ENCODE data around the gene PLSCR3. TPM values are rescaled to one million over a fixed set of nuclear protein-coding genes. Genes with fewer than 3 reads are reported as not detected.
A peak's percentile ranks its signal among the peaks of the same experiment; 100 is the strongest.

PLSCR3 gene
- total and polyA plus RNA-seq, 2 experiments from 2014 or later: 25.9 to 40.3 TPM

GRCh38 chr17:7347630-7348477, 46.5 kb downstream of the PLSCR3 start:
- H3K36me3 ChIP-seq: no peaks in the 10 kb centered on the region
- no peaks in the 10 kb centered on the region for H3K9me3 ChIP-seq (ENCODE audit: low read depth)
- TF ChIP-seq, protein P1, sequence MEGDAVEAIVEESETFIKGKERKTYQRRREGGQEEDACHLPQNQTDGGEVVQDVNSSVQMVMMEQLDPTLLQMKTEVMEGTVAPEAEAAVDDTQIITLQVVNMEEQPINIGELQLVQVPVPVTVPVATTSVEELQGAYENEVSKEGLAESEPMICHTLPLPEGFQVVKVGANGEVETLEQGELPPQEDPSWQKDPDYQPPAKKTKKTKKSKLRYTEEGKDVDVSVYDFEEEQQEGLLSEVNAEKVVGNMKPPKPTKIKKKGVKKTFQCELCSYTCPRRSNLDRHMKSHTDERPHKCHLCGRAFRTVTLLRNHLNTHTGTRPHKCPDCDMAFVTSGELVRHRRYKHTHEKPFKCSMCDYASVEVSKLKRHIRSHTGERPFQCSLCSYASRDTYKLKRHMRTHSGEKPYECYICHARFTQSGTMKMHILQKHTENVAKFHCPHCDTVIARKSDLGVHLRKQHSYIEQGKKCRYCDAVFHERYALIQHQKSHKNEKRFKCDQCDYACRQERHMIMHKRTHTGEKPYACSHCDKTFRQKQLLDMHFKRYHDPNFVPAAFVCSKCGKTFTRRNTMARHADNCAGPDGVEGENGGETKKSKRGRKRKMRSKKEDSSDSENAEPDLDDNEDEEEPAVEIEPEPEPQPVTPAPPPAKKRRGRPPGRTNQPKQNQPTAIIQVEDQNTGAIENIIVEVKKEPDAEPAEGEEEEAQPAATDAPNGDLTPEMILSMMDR (IDR thresholded peaks at IDR 0.05; ENCODE audit: low read depth, low read length): no peak
- peak overlapping the region; percentile 58 for H3K27ac ChIP-seq
- H3K27me3 ChIP-seq: no peaks in the 10 kb centered on the region
- DNase-seq (ENCODE audit: low read depth in 1 of 2, low spot score in 1 of 2): no peak
- no peak overlapping the region for H3K4me3 ChIP-seq
- H3K4me1 ChIP-seq (ENCODE audit: low read depth): peaks cover 11% of the 10 kb centered on the region

- no peaks in the 10 kb centered on the region for H3K9me3 ChIP-seq (ENCODE audit: low read depth)
- H3K4me3 ChIP-seq: no peak overlapping the region
- TF ChIP-seq, protein P1 (IDR thresholded peaks at IDR 0.05; ENCODE audit: low read depth, low read length): no peak
- no peaks in the 10 kb centered on the region for H3K27me3 ChIP-seq
- H3K4me1 ChIP-seq (ENCODE audit: low read depth): peaks cover 7% of the 10 kb centered on the region
- no peak for DNase-seq (ENCODE audit: low read depth in 1 of 2, low spot score in 1 of 2)
- peak overlapping the region; percentile 58 for H3K27ac ChIP-seq
- no peaks in the 10 kb centered on the region for H3K36me3 ChIP-seq
Measured at GRCh38 chr17:7346761-7347614, 47.3 kb downstream of the PLSCR3 start.

- no peak overlapping the region for H3K4me3 ChIP-seq
- H3K4me1 ChIP-seq (ENCODE audit: low read depth): peaks cover 2% of the 10 kb centered on the region
- TF ChIP-seq, protein P1 (IDR thresholded peaks at IDR 0.05; ENCODE audit: low read depth, low read length): no peak
- no peak for DNase-seq (ENCODE audit: low read depth in 1 of 2, low spot score in 1 of 2)
- no peaks in the 10 kb centered on the region for H3K9me3 ChIP-seq (ENCODE audit: low read depth)
- H3K27me3 ChIP-seq: no peaks in the 10 kb centered on the region
- H3K27ac ChIP-seq: no peak overlapping the region
- H3K36me3 ChIP-seq: no peaks in the 10 kb centered on the region
Measured at GRCh38 chr17:7343250-7343649, 51.1 kb downstream of the PLSCR3 start.

DNA sequence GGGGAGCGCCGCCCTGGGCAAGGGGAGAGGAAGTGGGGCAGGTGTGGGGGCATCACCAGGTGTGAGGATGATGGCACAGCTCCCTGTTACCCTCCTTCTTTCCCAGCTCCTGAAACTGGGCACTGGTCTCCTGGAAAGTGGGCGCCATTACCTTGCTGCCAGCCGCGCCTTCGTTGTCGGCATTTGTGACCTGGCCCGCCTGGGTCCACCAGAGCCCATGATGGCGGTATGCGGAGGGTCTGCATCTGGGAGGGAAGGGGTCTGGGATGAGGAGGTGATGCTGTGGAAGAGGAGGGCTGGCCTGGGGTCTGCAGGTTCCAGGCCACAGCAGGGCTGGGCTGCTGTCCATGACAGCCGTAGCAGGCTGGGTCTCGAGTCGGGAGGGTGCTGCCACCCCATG, 52.5 kb downstream of the PLSCR3 start:
- no peaks in the 10 kb centered on the region for H3K27me3 ChIP-seq
- H3K36me3 ChIP-seq: no peaks in the 10 kb centered on the region
- TF ChIP-seq, protein P1 (IDR thresholded peaks at IDR 0.05; ENCODE audit: low read depth, low read length): no peak
- no peak overlapping the region for H3K27ac ChIP-seq
- H3K9me3 ChIP-seq (ENCODE audit: low read depth): no peaks in the 10 kb centered on the region
- no peak for DNase-seq (ENCODE audit: low read depth in 1 of 2, low spot score in 1 of 2)
- H3K4me1 ChIP-seq (ENCODE audit: low read depth): no peaks in the 10 kb centered on the region
- H3K4me3 ChIP-seq: no peak overlapping the region

GRCh38 chr17:7340179-7340578, 54.1 kb downstream of the PLSCR3 start:
- no peak for DNase-seq (ENCODE audit: low read depth in 1 of 2, low spot score in 1 of 2)
- H3K36me3 ChIP-seq: no peaks in the 10 kb centered on the region
- no peak overlapping the region for H3K27ac ChIP-seq
- H3K27me3 ChIP-seq: no peaks in the 10 kb centered on the region
- H3K9me3 ChIP-seq (ENCODE audit: low read depth): no peaks in the 10 kb centered on the region
- TF ChIP-seq, protein P1 (IDR thresholded peaks at IDR 0.05; ENCODE audit: low read depth, low read length): no peak
- no peaks in the 10 kb centered on the region for H3K4me1 ChIP-seq (ENCODE audit: low read depth)
- no peak overlapping the region for H3K4me3 ChIP-seq

Other genes with a start within 250 kb of the PLSCR3 start
Only the 30 nearest of the 38 such genes appear.
- gene ACADVL, start 174.6 kb downstream of the PLSCR3 start, total RNA-seq: 291 and 364 TPM in 2 replicates
- gene ACADVL, start 174.6 kb downstream of the PLSCR3 start, polyA plus RNA-seq: 573 and 681 TPM in 2 replicates
- gene DVL2, start 160.0 kb downstream of the PLSCR3 start, total RNA-seq: 87.4 and 121 TPM in 2 replicates
- gene DVL2, start 160.0 kb downstream of the PLSCR3 start, polyA plus RNA-seq: 79.2 and 80.3 TPM in 2 replicates
- gene PHF23, start 155.1 kb downstream of the PLSCR3 start, total RNA-seq: 53.5 and 57.7 TPM in 2 replicates
- gene PHF23, start 155.1 kb downstream of the PLSCR3 start, polyA plus RNA-seq: 53.9 and 65.0 TPM in 2 replicates
- gene GABARAP, start 152.1 kb downstream of the PLSCR3 start, total RNA-seq: 517 and 760 TPM in 2 replicates
- gene GABARAP, start 152.1 kb downstream of the PLSCR3 start, polyA plus RNA-seq: 772 and 773 TPM in 2 replicates
- gene CTDNEP1, start 142.8 kb downstream of the PLSCR3 start, total RNA-seq: 76.0 and 78.3 TPM in 2 replicates
- gene CTDNEP1, start 142.8 kb downstream of the PLSCR3 start, polyA plus RNA-seq: 92.5 and 98.6 TPM in 2 replicates
- gene ELP5, start 142.3 kb downstream of the PLSCR3 start, total RNA-seq: 54.5 and 68.8 TPM in 2 replicates
- 62.3 and 82.9 TPM in 2 replicates for gene ELP5, start 142.3 kb downstream of the PLSCR3 start, polyA plus RNA-seq
- 0.32 and 0.51 TPM in 2 replicates for gene CLDN7, start 132.0 kb downstream of the PLSCR3 start, total RNA-seq
- 0.83 and 0.99 TPM in 2 replicates for gene CLDN7, start 132.0 kb downstream of the PLSCR3 start, polyA plus RNA-seq
- gene SLC2A4, start 112.8 kb downstream of the PLSCR3 start, total RNA-seq: 36.3 and 42.6 TPM in 2 replicates
- 23.4 and 32.7 TPM in 2 replicates for gene SLC2A4, start 112.8 kb downstream of the PLSCR3 start, polyA plus RNA-seq
- 27.8 and 56.2 TPM in 2 replicates for gene YBX2, start 99.9 kb downstream of the PLSCR3 start, total RNA-seq
- 20.9 and 32.7 TPM in 2 replicates for gene YBX2, start 99.9 kb downstream of the PLSCR3 start, polyA plus RNA-seq
- 319 and 545 TPM in 2 replicates for gene EIF5A, start 86.9 kb downstream of the PLSCR3 start, total RNA-seq
- gene EIF5A, start 86.9 kb downstream of the PLSCR3 start, polyA plus RNA-seq: 719 and 988 TPM in 2 replicates
- gene GPS2, start 79.2 kb downstream of the PLSCR3 start, total RNA-seq: 59.9 and 76.2 TPM in 2 replicates
- gene GPS2, start 79.2 kb downstream of the PLSCR3 start, polyA plus RNA-seq: 68.7 and 97.4 TPM in 2 replicates
- 25.3 and 32.4 TPM in 2 replicates for gene NEURL4, start 65.2 kb downstream of the PLSCR3 start, total RNA-seq
- gene NEURL4, start 65.2 kb downstream of the PLSCR3 start, polyA plus RNA-seq: 12.2 and 15.5 TPM in 2 replicates
- gene ACAP1, start 58.0 kb downstream of the PLSCR3 start, total RNA-seq: 1.4 and 6.9 TPM in 2 replicates
- gene ACAP1, start 58.0 kb downstream of the PLSCR3 start, polyA plus RNA-seq: 25.9 and 32.1 TPM in 2 replicates
- gene KCTD11, start 42.4 kb downstream of the PLSCR3 start, total RNA-seq: 15.9 and 18.4 TPM in 2 replicates
- gene KCTD11, start 42.4 kb downstream of the PLSCR3 start, polyA plus RNA-seq: 10.7 and 14.0 TPM in 2 replicates
- gene TMEM95, start 39.4 kb downstream of the PLSCR3 start, total RNA-seq: not detected in 2 replicates
- not detected in 2 replicates for gene TMEM95, start 39.4 kb downstream of the PLSCR3 start, polyA plus RNA-seq
- 1.3 and 2.6 TPM in 2 replicates for gene TNK1, start 13.4 kb downstream of the PLSCR3 start, total RNA-seq
- 2.9 and 4.3 TPM in 2 replicates for gene TNK1, start 13.4 kb downstream of the PLSCR3 start, polyA plus RNA-seq
- gene TMEM256, start 9.6 kb upstream of the PLSCR3 start, total RNA-seq: 85.4 and 122 TPM in 2 replicates
- 117 and 193 TPM in 2 replicates for gene TMEM256, start 9.6 kb upstream of the PLSCR3 start, polyA plus RNA-seq
- gene NLGN2, start 13.3 kb upstream of the PLSCR3 start, total RNA-seq: 14.8 and 26.3 TPM in 2 replicates
- gene NLGN2, start 13.3 kb upstream of the PLSCR3 start, polyA plus RNA-seq: 5.2 and 8.4 TPM in 2 replicates
- not detected in 2 replicates for gene SPEM1, start 25.8 kb upstream of the PLSCR3 start, total RNA-seq
- gene SPEM1, start 25.8 kb upstream of the PLSCR3 start, polyA plus RNA-seq: not detected in 2 replicates
- not detected in 2 replicates for gene SPEM2, start 31.1 kb upstream of the PLSCR3 start, total RNA-seq
- gene SPEM2, start 31.1 kb upstream of the PLSCR3 start, polyA plus RNA-seq: not detected in 2 replicates
- gene SPEM3, start 34.3 kb upstream of the PLSCR3 start, total RNA-seq: not detected in 2 replicates
- not detected in 2 replicates for gene SPEM3, start 34.3 kb upstream of the PLSCR3 start, polyA plus RNA-seq
- gene TMEM102, start 40.9 kb upstream of the PLSCR3 start, total RNA-seq: 10.7 and 12.1 TPM in 2 replicates
- gene TMEM102, start 40.9 kb upstream of the PLSCR3 start, polyA plus RNA-seq: 7.9 and 10.9 TPM in 2 replicates
- gene FGF11, start 45.0 kb upstream of the PLSCR3 start, total RNA-seq: 51.9 and 56.8 TPM in 2 replicates
- 50.4 and 63.6 TPM in 2 replicates for gene FGF11, start 45.0 kb upstream of the PLSCR3 start, polyA plus RNA-seq
- 8.5 and 14.0 TPM in 2 replicates for gene CHRNB1, start 50.5 kb upstream of the PLSCR3 start, total RNA-seq
- 28.6 and 34.5 TPM in 2 replicates for gene CHRNB1, start 50.5 kb upstream of the PLSCR3 start, polyA plus RNA-seq
- 28.5 and 40.4 TPM in 2 replicates for gene ZBTB4, start 85.1 kb upstream of the PLSCR3 start, total RNA-seq
- 17.9 and 26.6 TPM in 2 replicates for gene ZBTB4, start 85.1 kb upstream of the PLSCR3 start, polyA plus RNA-seq
- not detected in 2 replicates for gene SLC35G6, start 86.9 kb upstream of the PLSCR3 start, total RNA-seq
- gene SLC35G6, start 86.9 kb upstream of the PLSCR3 start, polyA plus RNA-seq: 0.10 and 1.9 TPM in 2 replicates
- 40.7 and 41.3 TPM in 2 replicates for gene POLR2A, start 89.8 kb upstream of the PLSCR3 start, total RNA-seq
- gene POLR2A, start 89.8 kb upstream of the PLSCR3 start, polyA plus RNA-seq: 53.8 and 62.3 TPM in 2 replicates
- gene TNFSF12, start 154.5 kb upstream of the PLSCR3 start, total RNA-seq: 4.1 and 11.7 TPM in 2 replicates
- 3.2 and 6.7 TPM in 2 replicates for gene TNFSF12, start 154.5 kb upstream of the PLSCR3 start, polyA plus RNA-seq
- 3.1 and 7.4 TPM in 2 replicates for gene TNFSF13, start 164.2 kb upstream of the PLSCR3 start, total RNA-seq
- gene TNFSF13, start 164.2 kb upstream of the PLSCR3 start, polyA plus RNA-seq: 2.5 and 3.9 TPM in 2 replicates
- 71.5 and 78.9 TPM in 2 replicates for gene SENP3, start 167.4 kb upstream of the PLSCR3 start, total RNA-seq
- gene SENP3, start 167.4 kb upstream of the PLSCR3 start, polyA plus RNA-seq: 43.4 and 45.0 TPM in 2 replicates